ENCODE results near the gene EPB41L4B. TPM values are rescaled to one million over a fixed set of nuclear protein-coding genes. Genes with fewer than 3 reads are reported as not detected.
A peak's percentile ranks its signal among the peaks of the same experiment; 100 is the strongest.

EPB41L4B gene
- total and polyA plus RNA-seq, 7 experiments from 2014 or later: 0.36 TPM; not detected in 6

- peaks cover 0 to 24% (median 12%) of the 10 kb centered on the region in 11 donors for H3K9me3 Mint-ChIP-seq
- peaks cover 0 to 10% (median 3%) of the 10 kb centered on the region in 5 donors for H3K36me3 Mint-ChIP-seq
- no peak for DNase-seq
- peaks cover under 1 to 2% (median 1%) of the 10 kb centered on the region in 7 donors for H3K4me1 Mint-ChIP-seq
- ChIA-PET POLR2A (no interaction called here), CTCF (no interaction called here)
- no peaks in the 10 kb centered on the region for H3K36me3 ChIP-seq (ENCODE audit: control insufficient read depth in 2 of 3, insufficient read depth in 3 of 3, low read length in 3 of 3)
- H3K27me3 ChIP-seq (ENCODE audit: control insufficient read depth in 2 of 2, insufficient read depth in 2 of 2, low read length in 2 of 2): no peaks in the 10 kb centered on the region
- no peak overlapping the region for H3K4me3 ChIP-seq (ENCODE audit: low read length)
- H3K27ac ChIP-seq (ENCODE audit: low read depth, low read length): no peak overlapping the region
- H3K9me3 ChIP-seq (ENCODE audit: control insufficient read depth in 2 of 3, low read length in 3 of 3): peaks cover 0 to 13% (median 0%) of the 10 kb centered on the region in 3 experiments
- H3K4me1 ChIP-seq (ENCODE audit: control insufficient read depth in 2 of 2, insufficient read depth in 2 of 2, low read length in 2 of 2): no peaks in the 10 kb centered on the region
- peaks cover 0 to 28% (median 0%) of the 10 kb centered on the region in 5 donors for H3K27me3 Mint-ChIP-seq
- ATAC-seq: no peak
- intact Hi-C loops (cut with micrococcal nuclease): no loop called here
- H3K4me3 Mint-ChIP-seq: no peak overlapping the region
- H3K27ac Mint-ChIP-seq: no peak overlapping the region
These were observed 171.8 kb downstream of the EPB41L4B start for GRCh38 chr9:109149089-109149488.

- Mint-ChIP-seq H3K27ac (no peak overlapping the region), H3K4me3 (no peak overlapping the region)
- CTCF ChIA-PET: no interaction called here
These were observed 175.8 kb downstream of the EPB41L4B start for GRCh38 chr9:109145051-109145450.

GRCh38 chr9:109143881-109144562, 176.8 kb downstream of the EPB41L4B start:
- CTCF ChIA-PET: no interaction called here
- DNase-seq: no peak
- H3K27ac Mint-ChIP-seq: no peak overlapping the region

More at GRCh38 chr9:109145051-109145450, 175.8 kb downstream of the EPB41L4B start:
- H3K4me1 Mint-ChIP-seq: peaks cover 4 to 6% (median 5%) of the 10 kb centered on the region in 7 donors
- Histone ChIP-seq H3K9me3 (ENCODE audit: control insufficient read depth in 2 of 3, low read length in 3 of 3) (no peaks in the 10 kb centered on the region), H3K36me3 (ENCODE audit: control insufficient read depth in 2 of 3, insufficient read depth in 3 of 3, low read length in 3 of 3) (no peaks in the 10 kb centered on the region), H3K27me3 (ENCODE audit: control insufficient read depth in 2 of 2, insufficient read depth in 2 of 2, low read length in 2 of 2) (no peaks in the 10 kb centered on the region), H3K4me1 (ENCODE audit: control insufficient read depth in 2 of 2, insufficient read depth in 2 of 2, low read length in 2 of 2) (no peaks in the 10 kb centered on the region), H3K27ac (ENCODE audit: low read depth, low read length) (no peak overlapping the region), H3K4me3 (ENCODE audit: low read length) (no peak overlapping the region)
- ATAC-seq: no peak
- intact Hi-C loops (cut with micrococcal nuclease): no loop called here
- peaks cover 0 to 37% (median 0%) of the 10 kb centered on the region in 5 donors for H3K27me3 Mint-ChIP-seq
- DNase-seq: no peak
- H3K9me3 Mint-ChIP-seq: no peaks in the 10 kb centered on the region
- POLR2A ChIA-PET: no interaction called here
- no peaks in the 10 kb centered on the region for H3K36me3 Mint-ChIP-seq

GRCh38 chr9:109141375-109141774, 179.5 kb downstream of the EPB41L4B start:
- DNase-seq (no peak), ATAC-seq (no peak)
- CTCF ChIA-PET: no interaction called here
- Mint-ChIP-seq H3K4me1 (peaks cover 4 to 6% (median 5%) of the 10 kb centered on the region in 7 donors), H3K36me3 (no peaks in the 10 kb centered on the region), H3K4me3 (no peak overlapping the region), H3K27me3 (peaks cover 0 to 31% (median 0%) of the 10 kb centered on the region in 5 donors), H3K27ac (no peak overlapping the region), H3K9me3 (no peaks in the 10 kb centered on the region)
- Histone ChIP-seq H3K4me3 (ENCODE audit: low read length) (no peak overlapping the region), H3K9me3 (ENCODE audit: control insufficient read depth in 2 of 3, low read length in 3 of 3) (no peaks in the 10 kb centered on the region), H3K27me3 (ENCODE audit: control insufficient read depth in 2 of 2, insufficient read depth in 2 of 2, low read length in 2 of 2) (no peaks in the 10 kb centered on the region), H3K27ac (ENCODE audit: low read depth, low read length) (no peak overlapping the region), H3K36me3 (ENCODE audit: control insufficient read depth in 2 of 3, insufficient read depth in 3 of 3, low read length in 3 of 3) (no peaks in the 10 kb centered on the region), H3K4me1 (ENCODE audit: control insufficient read depth in 2 of 2, insufficient read depth in 2 of 2, low read length in 2 of 2) (no peaks in the 10 kb centered on the region)
- intact Hi-C loops (cut with micrococcal nuclease): no loop called here
- POLR2A ChIA-PET: no interaction called here

More at GRCh38 chr9:109143881-109144562, 176.8 kb downstream of the EPB41L4B start:
- peak; percentile 62 for ATAC-seq
- Histone ChIP-seq H3K27ac (ENCODE audit: low read depth, low read length) (no peak overlapping the region), H3K27me3 (ENCODE audit: control insufficient read depth in 2 of 2, insufficient read depth in 2 of 2, low read length in 2 of 2) (no peaks in the 10 kb centered on the region), H3K9me3 (ENCODE audit: control insufficient read depth in 2 of 3, low read length in 3 of 3) (no peaks in the 10 kb centered on the region), H3K4me1 (ENCODE audit: control insufficient read depth in 2 of 2, insufficient read depth in 2 of 2, low read length in 2 of 2) (no peaks in the 10 kb centered on the region), H3K4me3 (ENCODE audit: low read length) (no peak overlapping the region), H3K36me3 (ENCODE audit: control insufficient read depth in 2 of 3, insufficient read depth in 3 of 3, low read length in 3 of 3) (no peaks in the 10 kb centered on the region)
- POLR2A ChIA-PET: no interaction called here
- Mint-ChIP-seq H3K4me1 (peaks cover 4 to 6% (median 5%) of the 10 kb centered on the region in 7 donors), H3K27me3 (peaks cover 0 to 36% (median 0%) of the 10 kb centered on the region in 5 donors), H3K36me3 (no peaks in the 10 kb centered on the region), H3K4me3 (no peak overlapping the region), H3K9me3 (no peaks in the 10 kb centered on the region)
- intact Hi-C loops (cut with micrococcal nuclease): no loop called here

- no peak overlapping the region for H3K4me3 ChIP-seq (ENCODE audit: low read length)
- Mint-ChIP-seq H3K36me3 (no peaks in the 10 kb centered on the region), H3K9me3 (no peaks in the 10 kb centered on the region), H3K4me3 (no peak overlapping the region), H3K27me3 (peaks cover 0 to 26% (median 0%) of the 10 kb centered on the region in 5 donors), H3K4me1 (peaks cover 4 to 6% (median 5%) of the 10 kb centered on the region in 7 donors), H3K27ac (no peak overlapping the region)
- DNase-seq (no peak), ATAC-seq (no peak)
- intact Hi-C loops (cut with micrococcal nuclease): no loop called here
- no peak overlapping the region for H3K27ac ChIP-seq (ENCODE audit: low read depth, low read length)
- ChIA-PET CTCF (no interaction called here), POLR2A (no interaction called here)
- H3K36me3 ChIP-seq (ENCODE audit: control insufficient read depth in 2 of 3, insufficient read depth in 3 of 3, low read length in 3 of 3): no peaks in the 10 kb centered on the region
- H3K9me3 ChIP-seq (ENCODE audit: control insufficient read depth in 2 of 3, low read length in 3 of 3): no peaks in the 10 kb centered on the region
- H3K4me1 ChIP-seq (ENCODE audit: control insufficient read depth in 2 of 2, insufficient read depth in 2 of 2, low read length in 2 of 2): no peaks in the 10 kb centered on the region
- no peaks in the 10 kb centered on the region for H3K27me3 ChIP-seq (ENCODE audit: control insufficient read depth in 2 of 2, insufficient read depth in 2 of 2, low read length in 2 of 2)
These were observed 181.0 kb downstream of the EPB41L4B start for GRCh38 chr9:109139851-109140250.

GRCh38 chr9:109138421-109138820, 182.4 kb downstream of the EPB41L4B start:
- Histone ChIP-seq H3K27me3 (ENCODE audit: control insufficient read depth in 2 of 2, insufficient read depth in 2 of 2, low read length in 2 of 2) (no peaks in the 10 kb centered on the region), H3K9me3 (ENCODE audit: control insufficient read depth in 2 of 3, low read length in 3 of 3) (no peaks in the 10 kb centered on the region), H3K4me3 (ENCODE audit: low read length) (no peak overlapping the region), H3K27ac (ENCODE audit: low read depth, low read length) (no peak overlapping the region), H3K36me3 (ENCODE audit: control insufficient read depth in 2 of 3, insufficient read depth in 3 of 3, low read length in 3 of 3) (no peaks in the 10 kb centered on the region), H3K4me1 (ENCODE audit: control insufficient read depth in 2 of 2, insufficient read depth in 2 of 2, low read length in 2 of 2) (no peaks in the 10 kb centered on the region)
- ATAC-seq: no peak
- H3K4me3 Mint-ChIP-seq: no peak overlapping the region
- H3K9me3 Mint-ChIP-seq: no peaks in the 10 kb centered on the region
- intact Hi-C loops (cut with micrococcal nuclease): no loop called here
- DNase-seq: no peak
- H3K27me3 Mint-ChIP-seq: peaks cover 0 to 29% (median 0%) of the 10 kb centered on the region in 5 donors
- H3K36me3 Mint-ChIP-seq: no peaks in the 10 kb centered on the region
- no peak overlapping the region for H3K27ac Mint-ChIP-seq
- no peaks in the 10 kb centered on the region for H3K4me1 Mint-ChIP-seq
- POLR2A ChIA-PET: no interaction called here
- CTCF ChIA-PET: no interaction called here

GRCh38 chr9:109134167-109134578, 186.7 kb downstream of the EPB41L4B start:
- CTCF ChIA-PET: interaction anchor here (0.5 kb wide), 1 partner anchor 727 kb away, joined by 3 read pairs; no protein-coding TSS in a partner anchor
- Mint-ChIP-seq H3K4me1 (peaks cover 0 to 11% (median 0%) of the 10 kb centered on the region in 7 donors), H3K4me3 (no peak overlapping the region), H3K9me3 (no peaks in the 10 kb centered on the region), H3K27me3 (peaks cover 0 to 18% (median 0%) of the 10 kb centered on the region in 5 donors), H3K36me3 (no peaks in the 10 kb centered on the region), H3K27ac (no peak overlapping the region)
- no peak for DNase-seq
- no peaks in the 10 kb centered on the region for H3K36me3 ChIP-seq (ENCODE audit: control insufficient read depth in 2 of 3, insufficient read depth in 3 of 3, low read length in 3 of 3)
- intact Hi-C loops (cut with micrococcal nuclease): no loop called here
- no peaks in the 10 kb centered on the region for H3K9me3 ChIP-seq (ENCODE audit: control insufficient read depth in 2 of 3, low read length in 3 of 3)
- POLR2A ChIA-PET: no interaction called here
- H3K4me1 ChIP-seq (ENCODE audit: control insufficient read depth in 2 of 2, insufficient read depth in 2 of 2, low read length in 2 of 2): no peaks in the 10 kb centered on the region
- ATAC-seq: no peak
- H3K27me3 ChIP-seq (ENCODE audit: control insufficient read depth in 2 of 2, insufficient read depth in 2 of 2, low read length in 2 of 2): no peaks in the 10 kb centered on the region
- H3K4me3 ChIP-seq (ENCODE audit: low read length): no peak overlapping the region
- H3K27ac ChIP-seq (ENCODE audit: low read depth, low read length): no peak overlapping the region
